Dermis lymphatic vessel endothelial cell (primary cell): ENCODE data around the gene OMP. TPM values are rescaled to one million over a fixed set of nuclear protein-coding genes. Genes with fewer than 3 reads are reported as not detected.

Experiments used
- total RNA-seq: library from RNA; depleted of rRNA; stranded (reverse); fragments of >200 nt; gene quantifications from 2 replicates; pipeline ENCODE4 v1.2.1, GENCODE V29; 2014

Gene OMP, protein sequence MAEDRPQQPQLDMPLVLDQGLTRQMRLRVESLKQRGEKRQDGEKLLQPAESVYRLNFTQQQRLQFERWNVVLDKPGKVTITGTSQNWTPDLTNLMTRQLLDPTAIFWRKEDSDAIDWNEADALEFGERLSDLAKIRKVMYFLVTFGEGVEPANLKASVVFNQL
- not detected in 2 replicates for total RNA-seq

DNA sequence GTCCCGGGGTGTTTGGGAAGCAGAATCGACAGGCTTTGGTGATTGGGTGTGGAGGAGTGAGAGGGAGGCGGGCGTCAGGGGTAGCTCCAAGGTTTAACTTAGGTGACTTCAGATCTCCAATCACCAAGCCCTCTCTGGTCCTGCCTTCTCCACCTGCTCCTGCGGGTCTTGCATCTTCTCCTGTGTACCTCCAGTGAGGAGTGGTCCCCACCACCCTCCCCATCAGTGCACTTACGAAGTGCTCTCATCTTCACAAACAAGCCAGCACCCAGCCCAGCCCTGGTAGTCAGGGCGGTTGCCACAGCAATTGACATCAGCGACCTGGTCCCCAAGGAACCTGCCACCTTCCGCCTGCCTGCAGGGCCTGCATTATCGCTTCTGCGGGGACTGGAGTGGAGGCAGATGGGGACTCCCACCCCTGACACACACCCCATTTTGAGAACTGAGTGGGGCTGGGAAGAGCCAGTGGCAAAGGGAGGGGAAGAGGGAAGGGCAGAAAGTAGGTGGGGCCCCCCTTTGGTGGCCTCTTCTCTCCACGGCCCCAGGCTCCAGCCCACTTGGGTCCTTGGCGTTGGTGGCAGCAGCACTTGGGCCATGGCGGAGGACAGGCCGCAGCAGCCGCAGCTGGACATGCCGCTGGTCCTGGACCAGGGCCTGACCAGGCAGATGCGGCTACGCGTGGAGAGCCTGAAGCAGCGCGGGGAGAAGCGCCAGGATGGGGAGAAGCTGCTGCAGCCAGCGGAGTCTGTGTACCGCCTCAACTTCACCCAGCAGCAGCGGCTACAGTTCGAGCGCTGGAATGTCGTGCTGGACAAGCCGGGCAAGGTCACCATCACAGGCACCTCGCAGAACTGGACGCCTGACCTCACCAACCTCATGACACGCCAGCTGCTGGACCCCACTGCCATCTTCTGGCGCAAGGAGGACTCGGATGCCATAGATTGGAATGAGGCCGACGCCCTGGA is at the start of gene OMP:
Gene OMP, plus strand, starts transcription at position 595 of the 965 bp plus-strand sequence. Its CDS starts 0 bp downstream, at position 595.

DNA sequence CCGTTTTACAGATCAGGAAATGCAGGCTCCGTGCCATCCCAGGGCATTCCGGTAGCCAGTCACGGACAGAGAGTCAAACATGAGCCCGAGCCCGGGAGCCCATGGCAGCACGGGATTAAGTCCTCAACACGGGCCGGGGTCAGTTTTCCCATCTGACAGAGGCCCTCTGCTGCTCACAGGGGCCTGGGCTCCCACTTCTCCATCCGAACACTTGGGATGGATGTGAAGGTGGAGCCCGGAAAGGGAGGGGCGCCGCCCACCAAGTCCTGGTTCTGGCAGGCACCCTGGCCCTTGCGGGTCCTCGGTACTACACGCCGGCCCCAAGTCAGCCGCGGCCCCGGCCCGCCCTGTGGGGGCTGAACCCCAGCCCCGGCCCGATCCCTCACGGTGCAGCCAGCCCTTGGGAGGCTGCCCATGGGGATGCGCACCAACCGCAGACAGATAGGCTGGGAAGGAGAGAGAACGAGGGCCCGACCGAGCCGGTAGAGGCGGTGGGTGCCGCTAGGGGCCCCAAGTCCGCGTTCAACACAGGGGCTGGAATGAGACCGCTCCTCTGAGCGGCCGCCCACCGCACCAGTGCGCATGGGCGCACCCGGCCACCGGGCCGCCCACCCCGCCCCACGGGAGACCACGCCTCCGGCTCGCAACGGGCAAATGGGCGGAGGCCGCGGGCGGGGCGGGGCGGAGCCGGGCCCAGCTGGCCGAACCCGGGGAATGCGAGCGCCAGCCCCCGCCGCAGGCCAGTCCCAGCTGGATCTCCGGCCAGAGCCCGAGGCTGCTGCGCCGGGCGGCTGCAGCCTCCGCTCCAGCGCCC is 36.2 kb upstream of the OMP start, which contains the start of gene CAPN5:
Gene CAPN5, plus strand, starts transcription at position 743 of the 814 bp plus-strand sequence. CDS start 17,916 bp downstream, outside the sequence.

DNA sequence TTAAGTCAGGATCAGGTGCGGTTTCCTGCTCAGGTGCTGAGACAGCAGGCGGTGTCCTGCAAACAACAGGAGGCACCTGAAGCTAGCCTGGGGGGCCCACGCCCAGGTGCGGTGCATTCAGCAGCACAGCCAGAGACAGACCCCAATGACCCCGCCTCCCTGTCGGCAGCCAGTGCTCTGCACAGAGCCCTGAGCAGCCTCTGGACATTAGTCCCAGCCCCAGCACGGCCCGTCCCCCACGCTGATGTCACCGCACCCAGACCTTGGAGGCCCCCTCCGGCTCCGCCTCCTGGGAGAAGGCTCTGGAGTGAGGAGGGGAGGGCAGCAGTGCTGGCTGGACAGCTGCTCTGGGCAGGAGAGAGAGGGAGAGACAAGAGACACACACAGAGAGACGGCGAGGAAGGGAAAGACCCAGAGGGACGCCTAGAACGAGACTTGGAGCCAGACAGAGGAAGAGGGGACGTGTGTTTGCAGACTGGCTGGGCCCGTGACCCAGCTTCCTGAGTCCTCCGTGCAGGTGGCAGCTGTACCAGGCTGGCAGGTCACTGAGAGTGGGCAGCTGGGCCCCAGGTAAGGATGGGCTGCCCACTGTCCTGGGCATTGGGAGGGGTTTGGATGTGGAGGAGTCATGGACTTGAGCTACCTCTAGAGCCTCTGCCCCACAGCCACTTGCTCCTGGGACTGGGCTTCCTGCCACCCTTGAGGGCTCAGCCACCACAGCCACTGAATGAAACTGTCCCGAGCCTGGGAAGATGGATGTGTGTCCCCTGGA is 25.5 kb downstream of the OMP start, which contains the start of gene MYO7A:
Gene MYO7A, plus strand, starts transcription at position 327 of the 772 bp plus-strand sequence. CDS start 2,389 bp downstream, outside the sequence.

Other genes with a start within 250 kb of the OMP start
- 27.1 and 29.1 TPM in 2 replicates for gene ACER3, start 241.9 kb upstream of the OMP start, total RNA-seq
- not detected in 2 replicates for gene B3GNT6, start 68.4 kb upstream of the OMP start, total RNA-seq
- 2.0 and 4.0 TPM in 2 replicates for gene CAPN5, start 35.9 kb upstream of the OMP start, total RNA-seq
- gene MYO7A, start 25.4 kb downstream of the OMP start, total RNA-seq, result 11.4 and 17.3 TPM in 2 replicates
- gene GDPD4, start 198.8 kb downstream of the OMP start, total RNA-seq, result not detected in 2 replicates